ENCODE measurements around the gene SGMS1. TPM values are rescaled to one million over a fixed set of nuclear protein-coding genes. Genes with fewer than 3 reads are reported as not detected.

Gene SGMS1
- total RNA-seq, 4 donors from 2014 or later = 28.3 to 44.5 (median 41.7) TPM

- Histone ChIP-seq H3K27ac (no peak overlapping the region), H3K9me3 (no peaks in the 10 kb centered on the region), H3K4me1 (peaks cover 0 to 20% (median 8%) of the 10 kb centered on the region in 4 donors), H3K36me3 (no peaks in the 10 kb centered on the region), H3K4me3 (no peak overlapping the region), H3K27me3 (no peaks in the 10 kb centered on the region)
- 50 to 67% methylated on average over 2 of the region's 2 CpGs for WGBS, 2 donors (ENCODE audit: low coverage in 1 of 2)
- in situ Hi-C loops (cut with MboI; ENCODE audit: low pct_ligation_motif_present in 1 of 4, low pct_unique_long_range_greater_than_20kb in 1 of 4, low sequenced_read_pairs in 3 of 4) (loop anchor here in 2 of 4 donors (25.0 kb wide), 1 partner anchor 196 kb away; the partner anchor contains the start of gene SGMS1 (in 2 of the 2)), intact Hi-C loops (cut with DNase I; ENCODE audit: low total_unique reads) (loop anchor here (5.0 kb wide), 2 partner anchors 206 to 1786 kb away; partner anchors contain the start of gene SGMS1)
- TF ChIP-seq POLR2A (IDR thresholded peaks at IDR 0.05) (no peak), CTCF (IDR thresholded peaks at IDR 0.05) (no peak), EP300 (IDR thresholded peaks at IDR 0.05; ENCODE audit: low read depth) (no peak), POLR2AphosphoS5 (IDR thresholded peaks at IDR 0.05) (no peak)
- no peak for DNase-seq
These were observed 207.5 kb downstream of the SGMS1 start for GRCh38 chr10:50416181-50416824.

DNA sequence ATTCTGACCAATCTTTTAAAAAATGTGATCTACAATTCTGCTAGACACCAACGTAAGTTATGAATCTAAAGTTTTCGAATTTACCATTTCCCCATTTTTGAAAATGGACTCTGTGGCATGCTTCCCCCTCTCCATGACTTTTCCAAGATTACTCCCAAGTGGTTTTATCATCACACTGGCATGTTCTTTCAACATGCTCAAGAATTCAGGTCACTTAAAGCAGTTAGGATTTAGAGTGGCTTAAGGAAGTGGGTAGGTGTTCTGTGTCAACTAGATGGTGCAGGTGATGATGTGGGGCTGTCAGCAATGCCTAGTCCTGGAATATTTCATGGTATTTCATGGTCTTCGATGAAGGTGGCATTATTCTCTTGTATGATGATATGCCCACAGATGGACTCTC, 208.5 kb downstream of the SGMS1 start:
- Histone ChIP-seq H3K36me3 (no peaks in the 10 kb centered on the region), H3K9me3 (no peaks in the 10 kb centered on the region), H3K4me3 (no peak overlapping the region), H3K4me1 (peaks cover 0 to 16% (median 8%) of the 10 kb centered on the region in 4 donors), H3K27ac (no peak overlapping the region), H3K27me3 (no peaks in the 10 kb centered on the region)
- in situ Hi-C loops (cut with MboI; ENCODE audit: low pct_ligation_motif_present in 1 of 4, low pct_unique_long_range_greater_than_20kb in 1 of 4, low sequenced_read_pairs in 3 of 4) = loop anchor here in 2 of 4 donors (25.0 kb wide), 1 partner anchor 197 kb away; the partner anchor contains the start of gene SGMS1 (in 2 of the 2)
- TF ChIP-seq POLR2AphosphoS5 (IDR thresholded peaks at IDR 0.05) = no peak
- TF ChIP-seq POLR2A (IDR thresholded peaks at IDR 0.05) = no peak
- TF ChIP-seq CTCF (IDR thresholded peaks at IDR 0.05) = no peak
- no peak for TF ChIP-seq EP300 (IDR thresholded peaks at IDR 0.05; ENCODE audit: low read depth)
- no peak for DNase-seq
- WGBS, 2 donors (ENCODE audit: low coverage in 1 of 2) = 95 to 97% methylated on average over 3 of the region's 3 CpGs
- intact Hi-C loops (cut with DNase I; ENCODE audit: low total_unique reads) = loop anchor here (5.0 kb wide), 2 partner anchors 207 to 1787 kb away; partner anchors contain the start of gene SGMS1

DNA sequence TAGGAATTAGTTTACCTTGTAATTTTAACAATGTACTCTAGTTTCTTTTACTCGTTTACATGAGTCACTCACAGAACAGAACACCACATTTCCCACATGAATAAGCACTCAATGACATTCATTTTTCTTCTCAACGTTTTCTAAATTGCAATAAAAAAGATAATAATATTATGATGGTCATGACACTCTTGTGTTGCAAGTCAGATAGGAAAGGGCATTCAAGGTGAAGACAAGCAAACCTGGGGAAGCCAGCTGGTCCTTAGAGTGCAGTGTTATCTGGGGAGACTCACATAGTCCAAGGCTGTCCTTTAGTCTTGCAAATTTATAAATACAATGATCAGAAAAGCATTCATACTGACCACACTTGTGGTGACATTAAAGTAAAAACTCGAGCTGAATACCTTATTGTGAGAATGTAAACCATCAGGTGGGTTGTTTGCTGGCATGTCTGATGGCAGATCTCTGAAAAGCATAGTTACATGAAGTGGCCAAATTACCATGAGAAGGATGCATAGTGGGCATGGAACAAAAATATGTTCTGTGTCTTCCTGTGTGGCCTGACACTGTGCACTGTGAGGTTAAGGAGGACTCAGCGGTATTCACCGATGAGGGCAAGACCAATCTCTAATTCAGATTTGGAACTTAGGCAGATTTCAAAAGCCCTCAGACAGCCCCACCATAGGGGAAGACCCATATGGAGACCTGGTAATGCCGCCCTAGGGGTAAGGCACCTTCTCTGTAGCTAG, 213.5 kb downstream of the SGMS1 start:
- H3K4me3 ChIP-seq = no peak overlapping the region
- H3K27me3 ChIP-seq = no peaks in the 10 kb centered on the region
- intact Hi-C loops (cut with DNase I; ENCODE audit: low total_unique reads) = no loop called here
- no peaks in the 10 kb centered on the region for H3K9me3 ChIP-seq
- TF ChIP-seq CTCF (IDR thresholded peaks at IDR 0.05) (no peak), POLR2A (IDR thresholded peaks at IDR 0.05) (no peak), POLR2AphosphoS5 (IDR thresholded peaks at IDR 0.05) (no peak), EP300 (IDR thresholded peaks at IDR 0.05; ENCODE audit: low read depth) (no peak)
- in situ Hi-C loops (cut with MboI; ENCODE audit: low pct_ligation_motif_present in 1 of 4, low pct_unique_long_range_greater_than_20kb in 1 of 4, low sequenced_read_pairs in 3 of 4) = loop anchor here in 2 of 4 donors (25.0 kb wide), 1 partner anchor 202 kb away; the partner anchor contains the start of gene SGMS1 (in 2 of the 2)
- no peak for DNase-seq
- no peaks in the 10 kb centered on the region for H3K36me3 ChIP-seq
- H3K4me1 ChIP-seq = no peaks in the 10 kb centered on the region
- H3K27ac ChIP-seq = no peak overlapping the region
- WGBS, 2 donors (ENCODE audit: low coverage in 1 of 2) = 47 to 74% methylated on average over 3 to 6 of the region's 6 CpGs

All from transverse colon (tissue), 4 donors.